Measurements from ENCODE around the gene NFE2L3.

DNA sequence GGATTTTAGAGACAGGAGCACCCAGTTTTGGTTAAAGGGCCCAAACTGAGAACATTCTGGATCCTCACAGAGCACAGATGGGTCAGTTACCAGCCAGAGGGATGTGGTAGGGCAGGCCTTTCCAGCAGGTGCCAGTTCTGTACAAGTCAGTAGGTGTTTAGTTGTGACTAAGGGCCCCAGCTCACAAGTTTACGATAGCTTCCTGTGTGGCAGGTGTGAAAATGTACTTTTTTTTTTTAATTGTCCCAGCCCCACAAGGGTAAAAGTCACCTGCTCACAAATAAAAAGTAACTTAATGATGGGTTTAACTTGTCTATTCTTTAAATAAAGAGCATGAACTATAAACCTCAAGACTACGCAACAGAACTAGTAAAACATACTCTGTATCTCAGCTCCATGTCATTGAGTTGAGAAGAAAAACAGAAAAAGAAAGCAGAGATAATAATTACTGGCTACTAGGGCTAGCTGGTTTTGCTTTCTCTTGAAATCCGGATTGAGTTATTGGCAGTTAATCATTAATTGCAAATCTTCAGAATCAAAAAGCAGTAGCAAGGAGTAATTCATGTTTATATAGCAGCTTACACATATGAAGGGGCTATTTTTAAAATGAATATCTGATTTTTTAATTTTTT is 15.4 kb downstream of the NFE2L3 start:
- TF ChIP-seq POLR2AphosphoS5 (IDR thresholded peaks at IDR 0.05; ENCODE audit: borderline replicate concordance, low read depth, low read length) (no peak), EZH2 (IDR thresholded peaks at IDR 0.05) (no peak)
